Muscle layer of colon (tissue), 2 donors: Measurements from ENCODE around the gene CTTNBP2.

Source experiments
- H3K27ac ChIP-seq: one replicate; pipeline ENCODE4 v1.7.0; 2013; ENCODE audit warnings: low read depth, mild to moderate bottlenecking, low read length, moderate library complexity
- H3K27me3 ChIP-seq, 2 donors: one replicate each; pipeline ENCODE4 v1.7.0; 2013; ENCODE audit warnings: low read length in 2 of 2, mild to moderate bottlenecking in 2 of 2; ENCODE audit not compliant: insufficient read depth in 2 of 2, control insufficient read depth in 1 of 2
- H3K36me3 ChIP-seq: one replicate; pipeline ENCODE4 v1.7.0; 2013; ENCODE audit warnings: mild to moderate bottlenecking, low read length; ENCODE audit not compliant: insufficient read depth
- H3K4me1 ChIP-seq: one replicate; pipeline ENCODE4 v1.7.0; 2013; ENCODE audit warnings: mild to moderate bottlenecking, low read length; ENCODE audit not compliant: insufficient read depth
- H3K4me3 ChIP-seq, 2 donors: one replicate each; pipeline ENCODE4 v1.7.0; 2013; ENCODE audit warnings: low read length in 2 of 2, low read depth in 1 of 2, mild to moderate bottlenecking in 1 of 2, moderate library complexity in 1 of 2
- H3K9ac ChIP-seq: one replicate; pipeline ENCODE4 v1.7.0; 2013; ENCODE audit warnings: low read length
- H3K9me3 ChIP-seq: one replicate; pipeline ENCODE4 v1.7.0; 2013; ENCODE audit warnings: mild to moderate bottlenecking, low read length
- donor health status: abdominal sarcoma.
- donor health status: Adenocarcinoma of cecum.

The CTTNBP2 gene

GRCh38 chr7:117705630-117706029 is 167.6 kb downstream of the CTTNBP2 start:
- H3K4me1 ChIP-seq: no peaks in the 10 kb centered on the region

GRCh38 chr7:117704063-117704462 is 169.2 kb downstream of the CTTNBP2 start:
- H3K9ac ChIP-seq: no peak overlapping the region
- H3K36me3 ChIP-seq: no peaks in the 10 kb centered on the region
- H3K9me3 ChIP-seq: no peaks in the 10 kb centered on the region

More at GRCh38 chr7:117705630-117706029, 167.6 kb downstream of the CTTNBP2 start:
- no peaks in the 10 kb centered on the region for H3K27me3 ChIP-seq
- no peaks in the 10 kb centered on the region for H3K9me3 ChIP-seq
- H3K27ac ChIP-seq: no peak overlapping the region
- no peaks in the 10 kb centered on the region for H3K36me3 ChIP-seq
- H3K4me3 ChIP-seq: no peak overlapping the region
- no peak overlapping the region for H3K9ac ChIP-seq

GRCh38 chr7:117698018-117698417 is 175.2 kb downstream of the CTTNBP2 start:
- Histone ChIP-seq H3K4me3 (no peak overlapping the region), H3K27ac (no peak overlapping the region), H3K9ac (no peak overlapping the region), H3K36me3 (no peaks in the 10 kb centered on the region), H3K4me1 (no peaks in the 10 kb centered on the region), H3K27me3 (no peaks in the 10 kb centered on the region), H3K9me3 (no peaks in the 10 kb centered on the region)

More at GRCh38 chr7:117704063-117704462, 169.2 kb downstream of the CTTNBP2 start:
- Histone ChIP-seq H3K4me3 (no peak overlapping the region), H3K27ac (no peak overlapping the region), H3K4me1 (no peaks in the 10 kb centered on the region), H3K27me3 (no peaks in the 10 kb centered on the region)

- H3K4me3 ChIP-seq: no peak overlapping the region
Observed at GRCh38 chr7:117692338-117692737, 180.9 kb downstream of the CTTNBP2 start.

GRCh38 chr7:117690147-117690546 is 183.1 kb downstream of the CTTNBP2 start:
- no peaks in the 10 kb centered on the region for H3K9me3 ChIP-seq
- H3K27ac ChIP-seq: no peak overlapping the region
- H3K36me3 ChIP-seq: no peaks in the 10 kb centered on the region
- H3K9ac ChIP-seq: no peak overlapping the region
- no peaks in the 10 kb centered on the region for H3K27me3 ChIP-seq
- H3K4me1 ChIP-seq: no peaks in the 10 kb centered on the region
- H3K4me3 ChIP-seq: no peak overlapping the region

More at GRCh38 chr7:117692338-117692737, 180.9 kb downstream of the CTTNBP2 start:
- Histone ChIP-seq H3K27me3 (no peaks in the 10 kb centered on the region), H3K27ac (no peak overlapping the region), H3K9ac (no peak overlapping the region), H3K4me1 (no peaks in the 10 kb centered on the region), H3K36me3 (no peaks in the 10 kb centered on the region), H3K9me3 (no peaks in the 10 kb centered on the region)

GRCh38 chr7:117689406-117689805 is 183.8 kb downstream of the CTTNBP2 start:
- H3K27me3 ChIP-seq: no peaks in the 10 kb centered on the region
- no peaks in the 10 kb centered on the region for H3K4me1 ChIP-seq
- H3K4me3 ChIP-seq: no peak overlapping the region
- H3K9me3 ChIP-seq: no peaks in the 10 kb centered on the region
- no peaks in the 10 kb centered on the region for H3K36me3 ChIP-seq
- H3K9ac ChIP-seq: no peak overlapping the region
- no peak overlapping the region for H3K27ac ChIP-seq

- no peaks in the 10 kb centered on the region for H3K36me3 ChIP-seq
- H3K9ac ChIP-seq: no peak overlapping the region
- no peak overlapping the region for H3K4me3 ChIP-seq
- no peaks in the 10 kb centered on the region for H3K9me3 ChIP-seq
- H3K27me3 ChIP-seq: no peaks in the 10 kb centered on the region
- no peak overlapping the region for H3K27ac ChIP-seq
- H3K4me1 ChIP-seq: no peaks in the 10 kb centered on the region
Observed at GRCh38 chr7:117688126-117688525, 185.1 kb downstream of the CTTNBP2 start.

GRCh38 chr7:117686311-117686935 is 186.8 kb downstream of the CTTNBP2 start:
- Histone ChIP-seq H3K4me1 (no peaks in the 10 kb centered on the region), H3K9me3 (no peaks in the 10 kb centered on the region), H3K27ac (no peak overlapping the region), H3K4me3 (no peak overlapping the region), H3K36me3 (no peaks in the 10 kb centered on the region), H3K27me3 (no peaks in the 10 kb centered on the region), H3K9ac (no peak overlapping the region)

- Histone ChIP-seq H3K27ac (no peak overlapping the region), H3K4me1 (no peaks in the 10 kb centered on the region)
Observed at GRCh38 chr7:117685795-117686194, 187.4 kb downstream of the CTTNBP2 start.

GRCh38 chr7:117683430-117684175 is 189.6 kb downstream of the CTTNBP2 start:
- H3K36me3 ChIP-seq: no peaks in the 10 kb centered on the region
- no peaks in the 10 kb centered on the region for H3K27me3 ChIP-seq
- H3K9me3 ChIP-seq: no peaks in the 10 kb centered on the region
- H3K4me1 ChIP-seq: no peaks in the 10 kb centered on the region
- H3K27ac ChIP-seq: no peak overlapping the region
- H3K9ac ChIP-seq: no peak overlapping the region
- no peak overlapping the region for H3K4me3 ChIP-seq

More at GRCh38 chr7:117685795-117686194, 187.4 kb downstream of the CTTNBP2 start:
- Histone ChIP-seq H3K36me3 (no peaks in the 10 kb centered on the region), H3K27me3 (no peaks in the 10 kb centered on the region), H3K9ac (no peak overlapping the region), H3K4me3 (no peak overlapping the region), H3K9me3 (no peaks in the 10 kb centered on the region)

GRCh38 chr7:117682681-117683385 is 190.4 kb downstream of the CTTNBP2 start:
- Histone ChIP-seq H3K9me3 (no peaks in the 10 kb centered on the region), H3K4me1 (no peaks in the 10 kb centered on the region), H3K9ac (no peak overlapping the region), H3K36me3 (no peaks in the 10 kb centered on the region), H3K4me3 (no peak overlapping the region), H3K27me3 (no peaks in the 10 kb centered on the region), H3K27ac (no peak overlapping the region)
